ENCODE results near the gene HCRT.

HCRT gene

DNA sequence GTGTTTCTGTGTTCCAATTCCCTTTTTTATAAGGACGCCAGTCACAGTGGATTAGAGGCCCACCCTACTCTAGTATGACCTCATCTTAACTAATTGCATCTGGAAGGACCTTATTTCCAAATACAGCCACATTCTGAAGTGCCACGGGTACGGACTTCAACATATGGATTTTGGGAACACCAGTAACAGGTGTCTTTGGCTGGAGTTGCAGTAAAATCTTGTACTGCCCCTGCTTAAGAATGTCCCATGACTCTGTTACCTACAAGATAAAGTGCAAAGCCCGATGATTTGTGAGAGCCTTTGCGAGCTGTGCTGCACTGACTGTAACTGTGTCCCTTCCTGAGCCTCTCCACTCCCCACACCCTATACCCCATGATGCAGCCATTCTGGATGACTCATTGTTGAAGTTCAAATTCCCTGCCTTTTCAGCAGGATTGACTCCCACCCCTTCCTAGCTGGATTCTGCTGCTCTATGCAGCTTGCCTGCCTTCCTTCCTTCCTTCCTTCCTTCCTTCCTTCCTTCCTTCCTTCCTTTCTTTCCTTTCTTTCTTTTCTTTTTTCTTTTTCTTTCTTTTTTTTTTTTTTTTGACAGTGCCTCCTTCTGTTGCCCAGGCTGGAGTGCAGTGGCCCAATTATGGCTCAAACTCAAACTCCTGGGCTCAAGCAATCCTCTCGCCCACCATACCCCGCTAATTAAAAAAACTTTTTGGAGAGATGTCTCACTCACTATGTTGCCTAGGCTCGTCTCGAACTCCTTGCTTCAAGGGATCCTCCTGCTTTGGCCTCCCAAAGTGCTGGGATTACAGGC lies 2.1 kb downstream of the HCRT start:
- peaks cover 6% of the 10 kb centered on the region for H3K27me3 ChIP-seq (ENCODE audit: control insufficient read depth, insufficient read depth, low read length)
- H3K36me3 ChIP-seq (ENCODE audit: control insufficient read depth, insufficient read depth, low read length) = no peaks in the 10 kb centered on the region
- H2AFZ ChIP-seq = peak overlapping the region; percentile 99
- no peak overlapping the region for H3K27ac ChIP-seq
- no peak overlapping the region for H3K9ac ChIP-seq
- TF ChIP-seq, protein P1, sequence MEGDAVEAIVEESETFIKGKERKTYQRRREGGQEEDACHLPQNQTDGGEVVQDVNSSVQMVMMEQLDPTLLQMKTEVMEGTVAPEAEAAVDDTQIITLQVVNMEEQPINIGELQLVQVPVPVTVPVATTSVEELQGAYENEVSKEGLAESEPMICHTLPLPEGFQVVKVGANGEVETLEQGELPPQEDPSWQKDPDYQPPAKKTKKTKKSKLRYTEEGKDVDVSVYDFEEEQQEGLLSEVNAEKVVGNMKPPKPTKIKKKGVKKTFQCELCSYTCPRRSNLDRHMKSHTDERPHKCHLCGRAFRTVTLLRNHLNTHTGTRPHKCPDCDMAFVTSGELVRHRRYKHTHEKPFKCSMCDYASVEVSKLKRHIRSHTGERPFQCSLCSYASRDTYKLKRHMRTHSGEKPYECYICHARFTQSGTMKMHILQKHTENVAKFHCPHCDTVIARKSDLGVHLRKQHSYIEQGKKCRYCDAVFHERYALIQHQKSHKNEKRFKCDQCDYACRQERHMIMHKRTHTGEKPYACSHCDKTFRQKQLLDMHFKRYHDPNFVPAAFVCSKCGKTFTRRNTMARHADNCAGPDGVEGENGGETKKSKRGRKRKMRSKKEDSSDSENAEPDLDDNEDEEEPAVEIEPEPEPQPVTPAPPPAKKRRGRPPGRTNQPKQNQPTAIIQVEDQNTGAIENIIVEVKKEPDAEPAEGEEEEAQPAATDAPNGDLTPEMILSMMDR (IDR thresholded peaks at IDR 0.05) = no peak
- H3K9me3 ChIP-seq (ENCODE audit: control insufficient read depth, low read length) = no peaks in the 10 kb centered on the region
- H3K4me3 ChIP-seq (ENCODE audit: low read depth, low read length) = peak overlapping the region; percentile 64
- no peak overlapping the region for H3K4me2 ChIP-seq (ENCODE audit: low read length)
- no peaks in the 10 kb centered on the region for H3K79me2 ChIP-seq
- peaks cover 24% of the 10 kb centered on the region for H3K4me1 ChIP-seq

DNA sequence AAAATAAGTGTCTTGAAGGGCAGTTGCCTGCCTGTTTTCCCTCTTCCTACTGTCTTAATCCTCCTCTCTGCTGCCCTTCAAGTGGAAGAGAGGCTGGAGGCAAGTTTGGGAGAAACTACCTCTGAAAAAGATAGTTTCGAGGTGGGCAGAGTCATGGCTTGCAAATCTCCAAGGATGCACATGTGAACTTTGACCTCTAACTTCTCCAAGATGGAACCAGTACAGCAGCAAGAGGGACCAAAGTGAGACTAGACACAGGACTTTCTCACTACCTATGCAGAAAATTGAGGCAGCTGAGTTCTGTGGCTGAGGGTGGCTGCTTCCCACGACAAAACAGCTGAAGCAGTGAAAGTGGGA lies 3.4 kb downstream of the HCRT start:
- TF ChIP-seq, protein P1 (IDR thresholded peaks at IDR 0.05) = no peak
- Histone ChIP-seq H3K4me1 (peaks cover 24% of the 10 kb centered on the region), H2AFZ (no peak overlapping the region), H3K9me3 (ENCODE audit: control insufficient read depth, low read length) (no peaks in the 10 kb centered on the region), H3K79me2 (no peaks in the 10 kb centered on the region), H3K27me3 (ENCODE audit: control insufficient read depth, insufficient read depth, low read length) (peaks cover 6% of the 10 kb centered on the region), H3K27ac (no peak overlapping the region), H3K36me3 (ENCODE audit: control insufficient read depth, insufficient read depth, low read length) (no peaks in the 10 kb centered on the region), H3K4me2 (ENCODE audit: low read length) (no peak overlapping the region), H3K9ac (no peak overlapping the region), H3K4me3 (ENCODE audit: low read depth, low read length) (no peak overlapping the region)

DNA sequence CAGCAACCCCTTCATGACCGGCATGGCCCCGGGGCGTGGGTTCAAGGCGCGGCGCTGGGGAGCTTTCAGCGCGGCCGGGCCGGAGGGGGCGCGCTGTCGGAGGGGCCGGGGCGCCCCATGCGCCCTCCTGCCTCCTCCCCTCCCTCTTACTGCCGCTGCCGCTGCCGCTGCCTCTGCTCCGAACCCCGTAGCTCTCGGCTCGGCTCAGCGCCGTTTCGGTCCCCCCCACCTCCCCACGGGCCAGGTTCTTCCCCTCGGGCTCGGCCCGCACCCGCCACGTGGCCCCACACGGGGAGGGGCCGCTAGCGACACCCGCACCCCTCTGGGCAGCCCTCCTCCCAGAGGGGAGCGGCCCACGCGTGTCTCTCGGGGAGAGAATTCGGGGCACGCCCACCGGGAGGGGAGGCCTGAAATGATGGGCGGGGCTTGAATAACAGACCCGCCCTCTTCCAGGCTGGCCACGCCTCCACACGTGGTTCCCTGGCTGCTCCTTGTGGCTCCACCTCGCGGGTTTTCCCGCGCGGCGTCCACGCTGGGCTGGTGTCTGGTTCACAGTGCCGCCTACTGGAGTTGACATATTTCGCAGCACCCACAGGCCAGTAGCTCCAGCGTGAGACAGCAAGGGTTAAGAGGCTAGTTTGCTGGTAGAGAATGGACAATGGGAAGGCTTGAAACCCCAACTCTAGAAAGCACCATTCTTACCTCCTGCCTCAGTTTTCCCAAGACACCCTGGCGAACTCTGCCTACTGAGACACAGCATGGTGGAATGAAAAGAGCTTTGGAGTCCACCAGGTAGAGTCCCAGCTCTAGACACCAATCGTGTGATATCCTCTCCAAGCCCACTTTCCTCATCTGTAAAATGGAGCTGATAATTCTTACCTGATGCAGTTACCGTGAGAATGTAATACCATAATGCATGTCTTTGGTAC lies 4.1 kb downstream of the HCRT start, which contains the start of gene KCNH4:
KCNH4 (minus strand) TSS at position 221 of the 929 bp plus-strand sequence; CDS start at position 24, 197 bp downstream.
- H2AFZ ChIP-seq = peak within 1 kb of the TSS; percentile 97
- H3K9me3 ChIP-seq (ENCODE audit: control insufficient read depth, low read length) = no peaks in the 10 kb centered on the region
- no peaks in the 10 kb centered on the region for H3K36me3 ChIP-seq (ENCODE audit: control insufficient read depth, insufficient read depth, low read length)
- no peak within 1 kb of the TSS for H3K27ac ChIP-seq
- peaks cover 6% of the 10 kb centered on the region for H3K27me3 ChIP-seq (ENCODE audit: control insufficient read depth, insufficient read depth, low read length)
- TF ChIP-seq, protein P1 (IDR thresholded peaks at IDR 0.05) = peak; percentile 73
- H3K4me2 ChIP-seq (ENCODE audit: low read length) = peak within 1 kb of the TSS; percentile 58
- no peak within 1 kb of the TSS for H3K4me3 ChIP-seq (ENCODE audit: low read depth, low read length)
- peaks cover 24% of the 10 kb centered on the region for H3K4me1 ChIP-seq
- H3K9ac ChIP-seq = peak within 1 kb of the TSS; percentile 46
- H3K79me2 ChIP-seq = no peaks in the 10 kb centered on the region

DNA sequence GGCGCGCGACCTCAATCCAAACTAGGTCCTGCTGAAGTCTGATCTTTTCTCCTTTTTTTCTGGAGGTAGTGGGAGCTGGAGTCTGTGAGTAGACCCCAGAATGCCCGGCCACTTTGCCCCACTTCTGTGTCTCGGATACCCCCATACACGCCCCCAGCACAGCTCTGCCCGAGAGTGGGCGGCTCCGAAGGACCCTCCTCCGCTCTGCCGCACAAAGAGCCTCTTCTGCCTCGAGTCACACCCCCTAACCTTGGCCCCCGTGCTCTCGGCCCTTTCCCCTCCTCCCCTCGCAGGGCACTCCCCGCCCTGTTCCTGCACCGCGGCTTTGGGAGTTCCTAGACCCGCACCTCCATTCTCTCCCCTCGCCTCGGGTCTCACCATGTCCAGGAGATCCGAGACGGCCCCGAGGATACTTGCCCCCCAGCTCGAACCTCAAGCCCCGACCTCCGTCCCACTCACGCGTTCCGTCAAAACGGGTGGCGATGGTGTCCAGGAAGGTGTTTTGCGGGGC lies 4.8 kb downstream of the HCRT start:
- peak overlapping the region; percentile 58 for H3K4me2 ChIP-seq (ENCODE audit: low read length)
- no peak overlapping the region for H3K9ac ChIP-seq
- H3K4me1 ChIP-seq = peaks cover 24% of the 10 kb centered on the region

More for the DNA sequence above, 4.8 kb downstream of the HCRT start:
- no peak overlapping the region for H3K27ac ChIP-seq
- peaks cover 6% of the 10 kb centered on the region for H3K27me3 ChIP-seq (ENCODE audit: control insufficient read depth, insufficient read depth, low read length)
- no peak overlapping the region for H3K4me3 ChIP-seq (ENCODE audit: low read depth, low read length)
- TF ChIP-seq, protein P1 (IDR thresholded peaks at IDR 0.05) = no peak
- no peaks in the 10 kb centered on the region for H3K9me3 ChIP-seq (ENCODE audit: control insufficient read depth, low read length)
- no peaks in the 10 kb centered on the region for H3K79me2 ChIP-seq
- no peaks in the 10 kb centered on the region for H3K36me3 ChIP-seq (ENCODE audit: control insufficient read depth, insufficient read depth, low read length)
- peak overlapping the region; percentile 97 for H2AFZ ChIP-seq

All from parathyroid adenoma (tissue), 2 donors.